Mammary epithelial cell (primary cell): ENCODE measurements around the gene CASKIN1.
A peak's percentile ranks its signal among the peaks of the same experiment; 100 is the strongest.

Source experiments
- EZH2 ChIP-seq: IDR thresholded peaks from 2 replicates; pipeline ENCODE4 v1.6.1; 2012; ENCODE audit warnings: low read length, inconsistent platforms, borderline replicate concordance
- TF ChIP-seq, protein P1 (sequence below), 2 donors: IDR thresholded peaks in 1 of 2; conservative IDR thresholded peaks in 1 of 2; 2 replicates each; pipeline ENCODE4 v1.5.1; 2011 to 2012; ENCODE audit warnings: inconsistent platforms in 2 of 2, low read length in 2 of 2, mild to moderate bottlenecking in 2 of 2, control low read depth in 1 of 2, low read depth in 1 of 2; ENCODE audit not compliant: insufficient read depth in 1 of 2; ENCODE audit errors: extremely low read depth in 1 of 2

DNA sequence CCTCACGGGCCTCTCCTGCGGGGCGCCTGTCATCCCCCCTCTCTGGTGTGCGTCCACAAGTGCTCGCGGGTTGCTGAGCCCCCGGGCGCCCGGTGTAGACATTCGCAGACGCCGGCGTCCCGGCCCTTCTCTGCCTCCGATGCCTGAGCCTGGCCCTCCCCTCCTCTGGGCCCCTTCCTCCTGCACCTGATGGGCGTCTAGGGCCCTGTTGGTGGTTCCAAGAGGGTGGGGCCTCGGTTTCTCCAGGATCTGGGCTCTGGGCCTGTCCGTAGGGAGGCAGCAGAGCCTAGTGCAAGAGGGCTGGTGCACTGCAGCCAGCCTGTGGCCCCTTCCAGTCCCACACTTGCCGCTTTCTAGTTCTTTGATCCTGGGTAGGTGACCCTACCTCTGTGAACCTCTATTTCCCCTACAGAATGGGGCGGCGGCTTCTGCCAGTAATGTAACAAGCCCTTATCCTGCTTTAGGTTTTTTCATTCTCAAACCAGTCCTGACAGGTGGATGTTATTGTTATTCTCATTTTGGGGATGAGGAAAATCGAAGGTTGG is 27.6 kb upstream of the CASKIN1 start:
- TF ChIP-seq, protein P1, sequence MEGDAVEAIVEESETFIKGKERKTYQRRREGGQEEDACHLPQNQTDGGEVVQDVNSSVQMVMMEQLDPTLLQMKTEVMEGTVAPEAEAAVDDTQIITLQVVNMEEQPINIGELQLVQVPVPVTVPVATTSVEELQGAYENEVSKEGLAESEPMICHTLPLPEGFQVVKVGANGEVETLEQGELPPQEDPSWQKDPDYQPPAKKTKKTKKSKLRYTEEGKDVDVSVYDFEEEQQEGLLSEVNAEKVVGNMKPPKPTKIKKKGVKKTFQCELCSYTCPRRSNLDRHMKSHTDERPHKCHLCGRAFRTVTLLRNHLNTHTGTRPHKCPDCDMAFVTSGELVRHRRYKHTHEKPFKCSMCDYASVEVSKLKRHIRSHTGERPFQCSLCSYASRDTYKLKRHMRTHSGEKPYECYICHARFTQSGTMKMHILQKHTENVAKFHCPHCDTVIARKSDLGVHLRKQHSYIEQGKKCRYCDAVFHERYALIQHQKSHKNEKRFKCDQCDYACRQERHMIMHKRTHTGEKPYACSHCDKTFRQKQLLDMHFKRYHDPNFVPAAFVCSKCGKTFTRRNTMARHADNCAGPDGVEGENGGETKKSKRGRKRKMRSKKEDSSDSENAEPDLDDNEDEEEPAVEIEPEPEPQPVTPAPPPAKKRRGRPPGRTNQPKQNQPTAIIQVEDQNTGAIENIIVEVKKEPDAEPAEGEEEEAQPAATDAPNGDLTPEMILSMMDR (conservative IDR thresholded peaks at IDR 0.05 in 1 of 2, IDR thresholded peaks at IDR 0.05 in 1 of 2; ENCODE audit: extremely low read depth in 1 of 2, insufficient read depth in 1 of 2, low read depth in 1 of 2, low read length in 2 of 2) = peak in 1 of 2 donors; percentile 43
- no peak for TF ChIP-seq EZH2
